Activated T-cell treated with anti-CD3 and anti-CD28 coated beads, Interleukin-2, amount 50 U/mL, for 72 hours (primary cell): ENCODE results near the gene KIAA0040. TPM values are rescaled to one million over a fixed set of nuclear protein-coding genes. Genes with fewer than 3 reads are reported as not detected.
A peak's percentile ranks its signal among the peaks of the same experiment; 100 is the strongest.

Experiments used
- ATAC-seq, 2 donors: fragments of 150-1000 bp; cut with Tn5 transposase; replicated peaks in 1 of 2; 2 replicates each; pipeline ENCODE4 v1.10.0; 2021; ENCODE audit warnings: moderate library complexity in 2 of 2, mild to moderate bottlenecking in 1 of 2
- DNase-seq, 2 donors: peaks; one replicate each; pipeline ENCODE4 v3.0.0; 2021 to 2022; ENCODE audit warnings: mixed read lengths in 1 of 2
- H3K27ac Mint-ChIP-seq: one replicate; pipeline ENCODE4 v1.8.0; 2022; ENCODE audit warnings: mild to moderate bottlenecking, moderate library complexity, mixed read lengths
- H3K27me3 Mint-ChIP-seq: one replicate; pipeline ENCODE4 v1.8.0; 2022; ENCODE audit warnings: low read depth, mixed read lengths
- H3K36me3 Mint-ChIP-seq, 2 donors: one replicate each; pipeline ENCODE4 v1.8.0; 2022; ENCODE audit warnings: mixed read lengths in 2 of 2, mild to moderate bottlenecking in 1 of 2; ENCODE audit not compliant: insufficient read depth in 2 of 2
- H3K4me1 Mint-ChIP-seq: one replicate; pipeline ENCODE4 v1.8.0; 2022; ENCODE audit warnings: low read depth, mixed read lengths
- H3K4me3 Mint-ChIP-seq, 2 donors: one replicate each; pipeline ENCODE4 v1.8.0; 2022; ENCODE audit warnings: mild to moderate bottlenecking in 2 of 2, mixed read lengths in 2 of 2, moderate library complexity in 2 of 2
- H3K9me3 Mint-ChIP-seq, 2 donors: one replicate each; pipeline ENCODE4 v1.8.0; 2022; ENCODE audit warnings: mixed read lengths in 2 of 2
- total RNA-seq, 2 donors: library from RNA; stranded (reverse); gene quantifications; one replicate each; pipeline ENCODE4 v1.2.3, GENCODE V29; 2022

The KIAA0040 gene
- total RNA-seq, 2 donors from 2014 or later: 33.4 to 37.4 TPM

GRCh38 chr1:175193527-175193910 lies 943 bp upstream of the KIAA0040 start:
- DNase-seq (no peak), ATAC-seq (no peak)
- H3K4me3 Mint-ChIP-seq: peak overlapping the region; percentile 84 to 95
- peaks cover 0 to 2% of the 10 kb centered on the region in 2 donors for H3K36me3 Mint-ChIP-seq
- H3K27me3 Mint-ChIP-seq: no peaks in the 10 kb centered on the region
- H3K27ac Mint-ChIP-seq: no peak overlapping the region
- H3K9me3 Mint-ChIP-seq: no peaks in the 10 kb centered on the region
- peaks cover 37% of the 10 kb centered on the region for H3K4me1 Mint-ChIP-seq

GRCh38 chr1:175192111-175192629 lies 406 bp downstream of the KIAA0040 start:
- Mint-ChIP-seq H3K27ac (peak overlapping the region; percentile 91), H3K27me3 (no peaks in the 10 kb centered on the region), H3K9me3 (no peaks in the 10 kb centered on the region), H3K4me1 (peaks cover 43% of the 10 kb centered on the region), H3K36me3 (peaks cover 5% of the 10 kb centered on the region in 2 donors), H3K4me3 (peak overlapping the region; percentile 84 to 95)
- peak; percentile 41 to 52 for ATAC-seq
- DNase-seq: peak; percentile 38 to 46

DNA sequence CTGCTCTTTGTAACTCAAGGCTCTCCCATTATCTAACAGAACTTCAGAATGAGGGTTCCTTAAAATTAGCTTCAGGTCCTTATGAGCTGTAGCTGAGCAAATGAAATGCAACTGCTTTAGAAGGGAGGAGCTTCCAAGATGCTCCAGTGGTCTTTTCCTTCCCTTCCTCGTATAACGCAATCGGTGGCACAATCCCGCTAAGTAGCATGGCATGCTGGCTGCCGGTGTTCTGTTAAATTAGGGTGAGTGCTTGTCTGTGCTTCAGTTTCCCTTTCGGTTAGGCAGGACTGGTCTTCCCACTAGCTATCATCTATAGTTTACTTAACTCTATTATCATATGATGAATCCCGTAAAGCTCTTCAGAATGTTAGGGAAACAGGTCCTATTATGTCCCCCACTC lies 917 bp downstream of the KIAA0040 start:
- Mint-ChIP-seq H3K9me3 (no peaks in the 10 kb centered on the region), H3K4me1 (peaks cover 47% of the 10 kb centered on the region), H3K27me3 (no peaks in the 10 kb centered on the region), H3K36me3 (peaks cover 5 to 7% of the 10 kb centered on the region in 2 donors), H3K4me3 (peak overlapping the region; percentile 84 to 95), H3K27ac (peak overlapping the region; percentile 91)
- DNase-seq (peak; percentile 27 to 31), ATAC-seq (peak; percentile 30 to 43)

GRCh38 chr1:175188936-175189335 lies 3.6 kb downstream of the KIAA0040 start:
- Mint-ChIP-seq H3K36me3 (peaks cover 7 to 18% of the 10 kb centered on the region in 2 donors), H3K27me3 (no peaks in the 10 kb centered on the region), H3K9me3 (no peaks in the 10 kb centered on the region), H3K4me3 (peak overlapping the region; percentile 84 to 95), H3K4me1 (peaks cover 70% of the 10 kb centered on the region), H3K27ac (peak overlapping the region; percentile 91)
- peak; percentile 63 to 66 for DNase-seq
- ATAC-seq: peak; percentile 48 to 60

DNA sequence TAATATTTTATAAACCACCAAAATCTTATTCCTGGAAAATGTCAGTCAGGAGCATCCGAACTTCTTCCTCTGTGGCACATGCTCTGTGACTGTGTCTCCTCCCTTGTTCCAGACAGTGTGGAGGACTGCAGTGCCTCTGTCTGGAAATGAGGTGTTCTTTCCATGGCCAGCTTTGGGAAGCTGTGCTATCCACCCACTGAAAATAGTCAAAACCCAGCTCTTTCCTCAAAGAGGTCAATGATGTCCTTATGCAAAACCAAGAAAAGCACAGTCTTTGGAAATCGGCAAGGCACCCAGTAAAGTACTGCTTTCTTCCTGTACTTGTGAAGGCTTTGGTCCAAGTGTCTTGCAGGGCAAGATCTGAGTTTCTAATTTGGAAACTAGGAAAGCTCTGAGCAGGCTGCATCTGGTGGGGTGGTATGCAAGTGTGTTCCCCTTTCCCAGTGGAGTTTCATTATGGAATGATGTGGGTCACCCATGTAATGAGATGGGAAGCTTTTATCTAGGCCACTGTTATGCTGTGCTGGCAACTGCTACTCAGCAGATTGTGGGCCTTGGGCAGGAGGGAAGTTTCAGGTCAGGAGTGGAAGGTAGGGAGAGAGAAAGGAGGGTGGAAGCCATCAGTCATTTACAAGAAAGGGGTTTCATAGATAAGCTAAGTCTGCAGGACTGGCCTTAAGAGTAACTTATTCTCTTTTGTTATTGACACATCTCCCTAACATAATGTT lies 6.0 kb downstream of the KIAA0040 start:
- Mint-ChIP-seq H3K36me3 (peaks cover 8 to 21% of the 10 kb centered on the region in 2 donors), H3K4me3 (peak overlapping the region in 1 of 2 donors; percentile 6), H3K27ac (no peak overlapping the region), H3K4me1 (peaks cover 93% of the 10 kb centered on the region), H3K9me3 (no peaks in the 10 kb centered on the region), H3K27me3 (no peaks in the 10 kb centered on the region)
- no peak for ATAC-seq
- no peak for DNase-seq

- Mint-ChIP-seq H3K4me1 (peaks cover 95% of the 10 kb centered on the region), H3K36me3 (peaks cover 12 to 27% of the 10 kb centered on the region in 2 donors), H3K27me3 (no peaks in the 10 kb centered on the region), H3K27ac (peak overlapping the region; percentile 55), H3K9me3 (no peaks in the 10 kb centered on the region), H3K4me3 (peak overlapping the region in 1 of 2 donors; percentile 17)
- ATAC-seq: no peak
- DNase-seq: no peak
Observed at GRCh38 chr1:175185903-175186302, 6.7 kb downstream of the KIAA0040 start.

DNA sequence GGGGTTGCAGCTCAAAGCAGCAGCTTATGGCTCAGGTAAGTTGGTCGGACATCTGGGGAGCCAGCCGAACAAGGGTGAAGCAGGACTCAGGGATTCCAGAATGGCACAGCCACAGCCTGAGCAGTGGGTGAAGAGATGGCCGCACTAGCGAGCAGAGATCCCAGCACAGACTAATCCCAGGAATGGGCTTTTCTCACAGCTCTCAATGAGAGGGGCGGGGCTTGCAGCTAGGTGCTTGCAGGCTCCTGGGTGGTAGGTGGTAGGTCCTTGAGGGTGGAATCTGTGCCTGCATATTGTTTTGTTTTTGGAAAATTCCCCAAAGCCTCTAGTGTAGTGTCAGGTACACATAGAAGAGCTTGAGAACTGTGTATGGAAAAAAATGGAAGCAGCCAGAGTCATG lies 9.0 kb downstream of the KIAA0040 start:
- no peak overlapping the region for H3K27ac Mint-ChIP-seq
- no peak for ATAC-seq
- peaks cover 92% of the 10 kb centered on the region for H3K4me1 Mint-ChIP-seq
- no peaks in the 10 kb centered on the region for H3K27me3 Mint-ChIP-seq
- H3K4me3 Mint-ChIP-seq: no peak overlapping the region
- no peak for DNase-seq
- no peaks in the 10 kb centered on the region for H3K9me3 Mint-ChIP-seq
- H3K36me3 Mint-ChIP-seq: peaks cover 10 to 29% of the 10 kb centered on the region in 2 donors

- H3K36me3 Mint-ChIP-seq: peaks cover 7 to 24% of the 10 kb centered on the region in 2 donors
- no peak for DNase-seq
- no peak overlapping the region for H3K4me3 Mint-ChIP-seq
- H3K4me1 Mint-ChIP-seq: peaks cover 78% of the 10 kb centered on the region
- H3K9me3 Mint-ChIP-seq: no peaks in the 10 kb centered on the region
- ATAC-seq: no peak
- H3K27ac Mint-ChIP-seq: no peak overlapping the region
- no peaks in the 10 kb centered on the region for H3K27me3 Mint-ChIP-seq
Observed at GRCh38 chr1:175182201-175182746, 10.3 kb downstream of the KIAA0040 start.

DNA sequence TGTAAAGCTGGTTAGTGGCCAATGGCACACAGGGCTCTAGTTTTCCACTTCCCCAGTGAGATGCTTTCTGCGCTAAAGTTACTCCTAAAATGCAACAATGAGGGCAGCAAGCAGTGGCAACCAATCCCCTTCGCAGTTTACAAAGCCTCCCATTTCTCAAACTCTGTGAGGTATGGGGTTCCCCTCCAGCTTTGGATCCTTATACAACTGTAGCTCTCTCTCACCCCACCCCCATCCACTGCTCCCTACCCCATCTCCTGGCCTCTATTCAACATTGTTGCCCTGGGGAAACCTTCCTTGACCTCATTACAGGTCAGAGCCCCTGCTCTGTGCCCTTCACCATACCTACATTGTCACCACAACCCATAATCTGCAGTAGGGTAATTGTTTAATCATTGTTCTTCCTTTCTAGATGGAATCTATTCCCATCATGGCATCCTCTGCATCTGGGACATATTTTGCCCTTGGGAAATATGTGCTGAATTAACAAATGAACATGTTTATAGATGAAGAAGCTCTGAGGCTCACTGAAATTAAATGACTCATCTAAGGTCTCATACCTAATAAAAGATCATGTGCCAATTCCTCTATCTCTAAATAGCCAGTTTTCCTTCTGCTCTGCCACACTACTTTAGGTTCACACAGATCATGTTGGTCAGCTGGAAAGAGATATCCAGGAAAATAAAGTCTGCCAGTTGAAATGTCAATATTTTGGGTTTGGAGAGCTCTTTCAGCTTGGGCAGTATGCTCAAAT lies 12.6 kb downstream of the KIAA0040 start:
- peaks cover 5 to 15% of the 10 kb centered on the region in 2 donors for H3K36me3 Mint-ChIP-seq
- no peak for ATAC-seq

DNA sequence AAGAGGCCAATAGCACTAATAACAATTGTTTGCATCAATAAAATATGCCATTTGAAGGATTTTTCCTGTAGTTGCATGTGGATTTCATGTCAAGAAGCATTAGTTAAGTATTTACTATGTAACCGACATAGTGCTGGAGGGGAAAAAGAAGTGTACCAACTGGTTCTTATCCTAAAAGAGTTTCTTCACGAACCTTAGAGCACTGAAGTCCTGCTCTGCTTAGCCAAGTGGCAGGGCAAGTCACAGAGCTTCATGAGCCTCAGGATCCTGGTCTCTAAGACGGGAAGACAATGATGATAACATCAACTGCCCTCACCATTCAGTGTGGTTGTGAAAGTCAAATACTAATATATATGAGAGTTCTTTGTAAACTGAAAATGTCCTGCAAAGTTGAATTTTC lies 14.1 kb downstream of the KIAA0040 start:
- Mint-ChIP-seq H3K36me3 (peaks cover 5 to 15% of the 10 kb centered on the region in 2 donors), H3K27me3 (no peaks in the 10 kb centered on the region), H3K9me3 (no peaks in the 10 kb centered on the region), H3K27ac (no peak overlapping the region), H3K4me3 (no peak overlapping the region), H3K4me1 (peaks cover 51% of the 10 kb centered on the region)
- DNase-seq: no peak
- no peak for ATAC-seq

More for the DNA sequence above, 12.6 kb downstream of the KIAA0040 start:
- no peaks in the 10 kb centered on the region for H3K27me3 Mint-ChIP-seq
- no peak overlapping the region for H3K27ac Mint-ChIP-seq
- DNase-seq: no peak
- peaks cover 56% of the 10 kb centered on the region for H3K4me1 Mint-ChIP-seq
- no peaks in the 10 kb centered on the region for H3K9me3 Mint-ChIP-seq
- H3K4me3 Mint-ChIP-seq: no peak overlapping the region

GRCh38 chr1:175178056-175178455 lies 14.5 kb downstream of the KIAA0040 start:
- DNase-seq (no peak), ATAC-seq (no peak)
- no peaks in the 10 kb centered on the region for H3K27me3 Mint-ChIP-seq
- no peak overlapping the region for H3K4me3 Mint-ChIP-seq
- H3K9me3 Mint-ChIP-seq: no peaks in the 10 kb centered on the region
- no peak overlapping the region for H3K27ac Mint-ChIP-seq
- H3K36me3 Mint-ChIP-seq: peaks cover 5 to 15% of the 10 kb centered on the region in 2 donors
- peaks cover 47% of the 10 kb centered on the region for H3K4me1 Mint-ChIP-seq

DNA sequence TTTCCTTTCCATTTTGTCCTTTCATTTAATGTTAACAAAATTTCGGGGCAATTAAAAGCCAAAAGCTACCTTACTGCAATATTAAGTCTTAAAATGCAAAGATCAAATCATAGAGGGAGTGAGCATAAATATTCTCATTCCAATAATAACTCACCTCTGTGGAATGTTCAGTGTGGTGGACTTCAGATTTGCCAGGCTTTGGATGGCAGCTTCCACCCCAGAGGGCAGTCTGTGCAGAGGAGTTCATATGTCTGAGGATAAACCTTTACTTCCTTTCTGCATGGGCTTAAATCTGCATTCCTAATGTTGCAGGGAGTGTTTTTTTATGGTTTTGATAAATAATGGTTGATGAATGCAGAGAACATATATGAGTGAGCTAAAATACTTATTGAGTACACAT lies 16.3 kb downstream of the KIAA0040 start:
- ATAC-seq: no peak
- Mint-ChIP-seq H3K4me1 (peaks cover 39% of the 10 kb centered on the region), H3K9me3 (no peaks in the 10 kb centered on the region), H3K36me3 (peaks cover 3 to 13% of the 10 kb centered on the region in 2 donors), H3K27ac (no peak overlapping the region), H3K27me3 (no peaks in the 10 kb centered on the region), H3K4me3 (no peak overlapping the region)
- DNase-seq: no peak
